Trophoblast cell (in vitro differentiated cells and primary cell): ENCODE data around the gene CEP63.

Source experiments
- DNase-seq, 2 donors: peaks; one replicate each; pipeline ENCODE4 v3.0.0-alpha.2; 2016
- H2AFZ ChIP-seq: 2 replicates; pipeline ENCODE4 v1.6.1; 2013; ENCODE audit warnings: low read length, moderate library complexity, mild to moderate bottlenecking; ENCODE audit not compliant: insufficient read depth, poor library complexity
- H2AK5ac ChIP-seq: 2 replicates; pipeline ENCODE4 v1.6.1; 2013; ENCODE audit warnings: mild to moderate bottlenecking, low read length
- H2BK120ac ChIP-seq: 2 replicates; pipeline ENCODE4 v1.6.1; 2013; ENCODE audit warnings: low read length, mild to moderate bottlenecking, moderate library complexity; ENCODE audit not compliant: insufficient read depth, poor library complexity
- H2BK12ac ChIP-seq: 2 replicates; pipeline ENCODE4 v1.6.1; 2013; ENCODE audit warnings: mild to moderate bottlenecking, low read length, moderate library complexity
- H2BK5ac ChIP-seq: 2 replicates; pipeline ENCODE4 v1.6.1; 2013; ENCODE audit warnings: low read length, low read depth, moderate library complexity, mild to moderate bottlenecking; ENCODE audit not compliant: poor library complexity
- H3K14ac ChIP-seq: 2 replicates; pipeline ENCODE4 v1.6.1; 2013; ENCODE audit warnings: mild to moderate bottlenecking, low read length
- H3K18ac ChIP-seq: 2 replicates; pipeline ENCODE4 v1.6.1; 2013; ENCODE audit warnings: mild to moderate bottlenecking, low read length
- H3K23ac ChIP-seq: 2 replicates; pipeline ENCODE4 v1.6.1; 2013; ENCODE audit warnings: low read length
- H3K27ac ChIP-seq: 2 replicates; pipeline ENCODE4 v1.5.1; 2013; ENCODE audit warnings: low read depth, mild to moderate bottlenecking, inconsistent platforms, low read length, moderate library complexity
- H3K27me3 ChIP-seq: 2 replicates; pipeline ENCODE4 v1.6.1; 2013; ENCODE audit warnings: inconsistent platforms, mild to moderate bottlenecking, low read length, moderate library complexity; ENCODE audit not compliant: insufficient read depth
- H3K36me3 ChIP-seq, 2 experiments: 1 replicate in 1 of 2; 2 replicates in 1 of 2; pipeline ENCODE4 v1.6.1; 2013; ENCODE audit warnings: low read length in 2 of 2, mild to moderate bottlenecking in 2 of 2, moderate library complexity in 1 of 2; ENCODE audit not compliant: insufficient read depth in 2 of 2, control insufficient read depth in 1 of 2
- H3K4ac ChIP-seq: 2 replicates; pipeline ENCODE4 v1.6.1; 2013; ENCODE audit warnings: low read depth, mild to moderate bottlenecking, low read length, moderate library complexity
- H3K4me1 ChIP-seq, 2 experiments: 1 replicate in 1 of 2; 2 replicates in 1 of 2; pipeline ENCODE4 v1.6.1; 2013; ENCODE audit warnings: low read length in 2 of 2, mild to moderate bottlenecking in 2 of 2, moderate library complexity in 1 of 2; ENCODE audit not compliant: insufficient read depth in 2 of 2, control insufficient read depth in 1 of 2
- H3K4me2 ChIP-seq: 2 replicates; pipeline ENCODE4 v1.6.1; 2013; ENCODE audit warnings: inconsistent platforms, mild to moderate bottlenecking, low read length, moderate library complexity
- H3K4me3 ChIP-seq: 2 replicates; pipeline ENCODE4 v1.5.1; 2013; ENCODE audit warnings: mild to moderate bottlenecking, low read depth, low read length, inconsistent platforms
- H3K79me1 ChIP-seq: one replicate; pipeline ENCODE4 v1.6.1; 2013; ENCODE audit warnings: low read length
- H3K79me2 ChIP-seq: 2 replicates; pipeline ENCODE4 v1.6.1; 2013; ENCODE audit warnings: low read length, mild to moderate bottlenecking; ENCODE audit not compliant: control insufficient read depth, insufficient read depth, poor library complexity
- H3K9ac ChIP-seq: 2 replicates; pipeline ENCODE4 v1.6.1; 2013; ENCODE audit warnings: mild to moderate bottlenecking, low read length
- H3K9me3 ChIP-seq: 2 replicates; pipeline ENCODE4 v1.6.1; 2013; ENCODE audit warnings: low read depth, mild to moderate bottlenecking, control low read depth, inconsistent platforms, low read length; ENCODE audit not compliant: insufficient read depth
- H4K12ac ChIP-seq: 2 replicates; pipeline ENCODE4 v1.6.1; 2013; ENCODE audit warnings: low read depth, mild to moderate bottlenecking, low read length, moderate library complexity
- H4K8ac ChIP-seq: 2 replicates; pipeline ENCODE4 v1.6.1; 2013; ENCODE audit warnings: low read depth, mild to moderate bottlenecking, low read length, moderate library complexity
- H4K91ac ChIP-seq: one replicate; pipeline ENCODE4 v1.6.1; 2013; ENCODE audit warnings: low read depth, mild to moderate bottlenecking, low read length, moderate library complexity
- WGBS: extraction: QIAGEN DNeasy Blood & Tissue Kit; methylation state at CpG from one replicate; pipeline ENCODE4 v1.1.7; 2013; ENCODE audit warnings: missing lambda C conversion rate; ENCODE audit not compliant: insufficient read length, insufficient coverage; ENCODE audit errors: extremely low coverage; 5-methylcytosine and 5-hydroxymethylcytosine counted together

The CEP63 gene

GRCh38 chr3:134517791-134518190 is 31.9 kb downstream of the CEP63 start:
- peak in 1 of 2 donors; percentile 60 for DNase-seq
- Histone ChIP-seq H2BK5ac (no peak overlapping the region), H3K27ac (no peak overlapping the region), H3K4me2 (no peak overlapping the region), H2BK12ac (no peak overlapping the region), H4K8ac (no peak overlapping the region), H4K12ac (no peak overlapping the region), H2BK120ac (no peak overlapping the region), H3K79me1 (no peaks in the 10 kb centered on the region), H3K79me2 (no peaks in the 10 kb centered on the region), H2AK5ac (no peak overlapping the region), H3K23ac (no peak overlapping the region), H3K36me3 (no peaks in the 10 kb centered on the region), H4K91ac (no peak overlapping the region), H3K14ac (no peak overlapping the region), H2AFZ (no peak overlapping the region), H3K9me3 (no peaks in the 10 kb centered on the region), H3K18ac (no peak overlapping the region), H3K9ac (no peak overlapping the region), H3K4me3 (no peak overlapping the region), H3K27me3 (no peaks in the 10 kb centered on the region), H3K4ac (no peak overlapping the region), H3K4me1 (no peaks in the 10 kb centered on the region)

- H4K91ac ChIP-seq, result no peak overlapping the region
- no peak for DNase-seq
- H3K9ac ChIP-seq, result no peak overlapping the region
- H4K8ac ChIP-seq, result no peak overlapping the region
- H3K14ac ChIP-seq, result no peak overlapping the region
- H3K4me1 ChIP-seq, result no peaks in the 10 kb centered on the region
- no peak overlapping the region for H3K4ac ChIP-seq
- H3K27me3 ChIP-seq, result no peaks in the 10 kb centered on the region
- H2AFZ ChIP-seq, result no peak overlapping the region
- H3K79me1 ChIP-seq, result no peaks in the 10 kb centered on the region
- H3K36me3 ChIP-seq, result no peaks in the 10 kb centered on the region
- H2BK12ac ChIP-seq, result no peak overlapping the region
- WGBS, result no CpG with 5 or more reads among the region's 6 CpGs
- H3K4me3 ChIP-seq, result no peak overlapping the region
- H3K4me2 ChIP-seq, result no peak overlapping the region
- H2AK5ac ChIP-seq, result no peak overlapping the region
- H3K27ac ChIP-seq, result no peak overlapping the region
- peaks cover 2% of the 10 kb centered on the region for H3K9me3 ChIP-seq
- H2BK5ac ChIP-seq, result no peak overlapping the region
- no peak overlapping the region for H3K23ac ChIP-seq
- H3K79me2 ChIP-seq, result no peaks in the 10 kb centered on the region
- no peak overlapping the region for H2BK120ac ChIP-seq
- no peak overlapping the region for H3K18ac ChIP-seq
- no peak overlapping the region for H4K12ac ChIP-seq
These were observed 36.7 kb downstream of the CEP63 start for GRCh38 chr3:134522541-134522940.

- Histone ChIP-seq H2BK5ac (no peak overlapping the region), H3K9ac (no peak overlapping the region), H2AK5ac (no peak overlapping the region), H4K91ac (no peak overlapping the region), H3K18ac (no peak overlapping the region), H3K9me3 (peaks cover 2% of the 10 kb centered on the region), H3K4ac (no peak overlapping the region), H3K4me1 (no peaks in the 10 kb centered on the region), H3K27ac (no peak overlapping the region), H3K27me3 (no peaks in the 10 kb centered on the region), H4K8ac (no peak overlapping the region), H3K4me2 (no peak overlapping the region), H3K79me1 (no peaks in the 10 kb centered on the region), H2BK12ac (no peak overlapping the region), H3K79me2 (no peaks in the 10 kb centered on the region), H4K12ac (no peak overlapping the region), H2AFZ (no peak overlapping the region), H3K23ac (no peak overlapping the region), H3K36me3 (no peaks in the 10 kb centered on the region), H3K14ac (no peak overlapping the region), H3K4me3 (no peak overlapping the region), H2BK120ac (no peak overlapping the region)
- no peak for DNase-seq
These were observed 39.4 kb downstream of the CEP63 start for GRCh38 chr3:134525293-134525692.

GRCh38 chr3:134526319-134526718 is 40.5 kb downstream of the CEP63 start:
- H3K27ac ChIP-seq, result no peak overlapping the region
- no peaks in the 10 kb centered on the region for H3K36me3 ChIP-seq
- no peak overlapping the region for H3K4me3 ChIP-seq
- no peak overlapping the region for H3K4ac ChIP-seq
- no peak for DNase-seq
- no peak overlapping the region for H2AK5ac ChIP-seq
- no peak overlapping the region for H2BK12ac ChIP-seq
- no peaks in the 10 kb centered on the region for H3K79me1 ChIP-seq
- no peak overlapping the region for H3K23ac ChIP-seq
- H3K9ac ChIP-seq, result no peak overlapping the region
- no peaks in the 10 kb centered on the region for H3K27me3 ChIP-seq
- peaks cover 2% of the 10 kb centered on the region for H3K9me3 ChIP-seq
- H4K8ac ChIP-seq, result no peak overlapping the region
- no peak overlapping the region for H3K14ac ChIP-seq
- no peak overlapping the region for H3K4me2 ChIP-seq
- no peak overlapping the region for H4K91ac ChIP-seq
- no peaks in the 10 kb centered on the region for H3K79me2 ChIP-seq
- H3K18ac ChIP-seq, result no peak overlapping the region
- H2BK5ac ChIP-seq, result no peak overlapping the region
- H3K4me1 ChIP-seq, result no peaks in the 10 kb centered on the region
- no peak overlapping the region for H2AFZ ChIP-seq
- H2BK120ac ChIP-seq, result no peak overlapping the region
- no CpG with 5 or more reads among the region's 1 CpG for WGBS
- H4K12ac ChIP-seq, result no peak overlapping the region

DNA sequence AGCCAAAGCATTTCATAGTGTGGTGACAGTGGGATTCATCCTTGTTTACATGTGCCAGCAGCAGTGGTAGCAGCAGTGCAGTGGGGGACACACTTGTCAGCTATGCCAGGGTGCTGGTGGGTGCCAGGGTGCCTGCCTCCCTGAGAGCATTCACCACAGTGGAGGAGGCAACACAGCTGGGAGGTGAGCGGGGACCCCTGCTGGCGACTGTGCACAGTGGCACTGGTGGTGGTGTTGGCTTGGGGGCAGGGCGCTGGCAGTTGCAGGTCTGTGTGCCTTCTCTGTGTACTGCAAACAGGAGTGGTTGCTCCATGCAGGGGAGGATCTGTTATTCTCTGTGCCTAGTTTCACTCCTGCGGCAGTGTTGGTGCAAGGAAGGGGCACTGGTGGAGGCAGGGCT is 41.2 kb downstream of the CEP63 start:
- H3K4me3 ChIP-seq, result no peak overlapping the region
- H4K12ac ChIP-seq, result no peak overlapping the region
- H2BK120ac ChIP-seq, result no peak overlapping the region
- H4K8ac ChIP-seq, result no peak overlapping the region
- no peak overlapping the region for H3K4ac ChIP-seq
- H3K79me1 ChIP-seq, result no peaks in the 10 kb centered on the region
- H3K9me3 ChIP-seq, result peaks cover 2% of the 10 kb centered on the region
- H2BK12ac ChIP-seq, result no peak overlapping the region
- H3K14ac ChIP-seq, result no peak overlapping the region
- no CpG with 5 or more reads among the region's 4 CpGs for WGBS
- H3K18ac ChIP-seq, result no peak overlapping the region
- H2AK5ac ChIP-seq, result no peak overlapping the region
- no peaks in the 10 kb centered on the region for H3K79me2 ChIP-seq
- H3K4me2 ChIP-seq, result no peak overlapping the region
- H3K9ac ChIP-seq, result no peak overlapping the region
- H2BK5ac ChIP-seq, result no peak overlapping the region
- no peaks in the 10 kb centered on the region for H3K4me1 ChIP-seq
- no peaks in the 10 kb centered on the region for H3K36me3 ChIP-seq
- H3K27ac ChIP-seq, result no peak overlapping the region
- DNase-seq, result peak in 1 of 2 donors; percentile 15
- H2AFZ ChIP-seq, result no peak overlapping the region
- no peak overlapping the region for H3K23ac ChIP-seq
- no peak overlapping the region for H4K91ac ChIP-seq
- H3K27me3 ChIP-seq, result no peaks in the 10 kb centered on the region
